Posterior vena cava (tissue), 2 donors: ENCODE measurements around the gene MAP4K2. TPM values are rescaled to one million over a fixed set of nuclear protein-coding genes. Genes with fewer than 3 reads are reported as not detected.

Experiments used
- DNase-seq: peaks from one replicate; pipeline ENCODE4 v3.0.0-alpha.2; 2020; ENCODE audit warnings: low spot score
- intact Hi-C, 2 donors: fragments of 100-400 bp; cut with DNase I; formaldehyde crosslinking; loops; one replicate each; pipeline versions ENCODE4 v1.14.1 to v1.14.2; 2022 to 2023
- total RNA-seq, 2 donors: library from RNA; stranded (reverse); fragmentation: NEBNext Ultra II Directional; extraction: Animal tissue kit (Norgen Biotek cat#: 25700); gene quantifications; one replicate each; pipeline ENCODE4 v1.2.1, GENCODE V29; 2021
- donor health status: DM: yes; HTN: yes; CAD: no.
- donor health status: DM: yes; HTN: yes; CAD: no.

MAP4K2 gene
- total RNA-seq, 2 donors from 2014 or later: 13.2 to 14.7 TPM

DNA sequence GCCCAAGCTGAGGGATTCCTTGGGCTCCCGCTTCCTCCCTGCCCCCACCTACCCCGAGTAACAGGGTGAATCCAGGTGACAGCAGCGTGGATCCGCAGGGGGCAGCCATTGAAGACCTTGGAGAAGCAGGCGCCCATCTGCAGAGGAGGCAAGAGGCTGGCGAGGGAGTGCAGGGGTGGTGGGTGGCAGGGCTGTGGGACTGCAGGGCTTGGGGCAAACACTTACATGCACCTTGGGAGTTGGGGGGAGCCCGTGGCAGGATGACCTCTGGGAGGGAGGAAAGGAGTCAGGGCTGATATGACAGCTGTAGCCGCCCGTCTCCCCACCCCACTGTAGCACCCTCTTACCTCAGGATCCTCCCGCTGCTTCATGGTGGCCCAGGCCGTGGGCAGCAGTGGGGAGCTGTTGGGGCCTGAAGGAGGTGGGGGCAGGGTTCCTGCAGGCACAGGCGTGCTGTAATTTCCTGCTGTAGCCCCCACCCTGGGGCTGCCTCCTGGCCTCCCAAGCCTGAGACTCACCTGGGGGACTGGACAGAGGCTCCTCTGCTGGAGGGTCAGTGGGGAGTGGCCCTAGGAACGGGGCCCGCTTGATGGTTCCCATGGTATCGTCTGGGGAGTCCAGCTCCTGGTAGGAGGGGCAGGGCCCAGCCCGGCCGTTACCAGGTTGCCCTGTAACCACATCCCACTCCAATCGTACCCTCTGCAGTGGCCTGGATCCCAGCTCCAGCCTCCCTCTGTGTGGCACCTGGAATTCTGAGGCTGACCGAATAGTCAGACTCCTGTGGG, 6.1 kb downstream of the MAP4K2 start:
- DNase-seq: no peak
- intact Hi-C loops: no loop called here

DNA sequence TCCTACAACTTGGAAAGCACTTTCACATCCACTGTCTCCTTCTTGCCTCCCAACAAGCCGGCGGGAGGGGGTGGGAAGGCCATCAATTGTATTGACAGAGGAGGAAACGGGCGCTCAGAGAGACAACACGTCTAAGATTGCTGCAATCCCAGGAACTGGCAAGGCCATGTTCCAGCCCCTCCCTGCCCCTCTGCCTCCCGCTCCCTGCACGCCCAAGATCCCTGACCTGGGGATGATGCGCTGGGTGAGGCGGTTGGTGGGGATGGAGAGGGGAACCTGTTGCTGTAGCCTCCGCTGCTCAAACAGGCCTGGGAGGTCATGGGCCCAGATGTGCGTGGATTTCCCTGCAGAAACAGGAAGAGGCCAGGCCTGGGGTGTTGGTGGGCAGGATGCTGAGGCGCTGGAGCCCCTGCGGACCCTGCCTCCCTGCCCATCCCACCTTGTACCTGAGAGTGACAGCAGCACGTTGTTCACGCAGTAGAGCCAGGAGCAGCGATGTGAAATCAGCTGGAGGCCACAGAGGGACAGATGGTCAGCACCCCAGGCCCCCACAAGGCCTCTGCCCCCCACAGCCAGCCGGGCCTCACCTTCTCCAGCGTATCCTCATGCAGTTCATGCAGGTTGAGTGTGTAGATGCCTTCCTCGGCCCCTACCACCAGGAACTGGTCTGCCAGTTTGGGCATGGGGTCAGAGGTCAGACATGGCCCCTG, 6.8 kb downstream of the MAP4K2 start:
- intact Hi-C loops: no loop called here

DNA sequence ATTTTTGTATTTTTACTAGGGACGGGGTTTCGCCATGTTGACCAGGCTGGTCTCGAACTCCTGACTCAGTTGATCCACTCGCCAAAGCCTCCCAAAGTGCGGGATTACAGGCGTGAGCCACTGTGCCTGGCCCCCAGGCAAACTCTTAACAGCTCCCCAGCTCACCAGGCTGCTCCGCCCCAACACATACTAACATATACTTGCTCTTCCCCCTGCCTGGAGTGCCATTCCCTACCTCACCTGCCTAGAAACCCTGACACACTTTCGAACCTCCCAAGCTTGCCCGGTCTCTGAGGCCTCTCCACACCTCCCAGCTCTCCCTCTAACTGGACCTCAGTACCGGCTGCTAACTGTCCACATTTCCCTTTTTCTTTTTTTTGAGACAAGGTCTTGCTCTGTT, 8.5 kb downstream of the MAP4K2 start:
- peak; percentile 25 for DNase-seq
- intact Hi-C loops: no loop called here

More for the DNA sequence above, 6.8 kb downstream of the MAP4K2 start:
- no peak for DNase-seq

DNA sequence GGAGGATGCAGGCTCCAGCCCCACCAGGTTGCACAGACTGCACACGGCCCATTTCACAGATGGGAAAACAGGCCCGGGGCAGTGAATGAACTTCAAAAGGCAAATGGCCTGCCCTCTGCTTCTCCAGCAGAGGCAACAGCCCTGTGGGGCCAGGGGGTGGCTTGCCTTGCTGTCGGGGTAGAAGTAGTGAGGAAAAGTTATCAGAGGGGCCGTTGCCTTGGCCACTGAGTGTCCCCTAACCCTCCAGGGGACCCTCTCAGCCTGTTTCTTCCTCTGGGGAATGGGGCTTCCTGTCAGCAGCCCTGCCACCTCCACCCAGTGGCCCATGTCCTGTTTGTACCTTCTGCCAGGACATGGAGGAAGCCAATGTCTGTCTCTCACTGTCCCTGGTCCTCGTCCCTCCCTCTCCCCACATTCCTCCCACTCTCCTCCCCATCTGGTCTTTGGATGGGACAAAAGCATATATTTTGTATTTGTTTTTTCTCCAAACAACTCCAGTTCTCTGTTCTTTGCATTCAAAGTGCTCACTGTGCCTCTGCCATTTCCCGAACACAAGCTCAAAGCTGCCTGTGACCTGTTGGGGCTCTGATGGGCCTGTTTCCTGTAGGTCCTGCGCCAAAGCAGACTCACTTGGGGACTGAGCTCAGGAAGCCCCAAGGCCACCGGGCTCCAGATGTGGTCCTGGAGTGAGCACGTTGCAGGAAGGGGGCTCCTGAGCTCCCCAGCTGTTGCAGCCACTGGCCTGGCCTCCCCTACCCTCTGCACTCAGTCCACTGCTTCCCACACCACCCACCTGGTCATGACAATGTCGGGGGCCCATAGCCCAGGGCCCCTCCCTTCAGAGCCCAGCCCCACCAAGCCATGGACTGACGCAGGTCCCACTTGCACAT, 9.5 kb downstream of the MAP4K2 start:
- peak; percentile 38 for DNase-seq
- intact Hi-C loops: no loop called here

DNA sequence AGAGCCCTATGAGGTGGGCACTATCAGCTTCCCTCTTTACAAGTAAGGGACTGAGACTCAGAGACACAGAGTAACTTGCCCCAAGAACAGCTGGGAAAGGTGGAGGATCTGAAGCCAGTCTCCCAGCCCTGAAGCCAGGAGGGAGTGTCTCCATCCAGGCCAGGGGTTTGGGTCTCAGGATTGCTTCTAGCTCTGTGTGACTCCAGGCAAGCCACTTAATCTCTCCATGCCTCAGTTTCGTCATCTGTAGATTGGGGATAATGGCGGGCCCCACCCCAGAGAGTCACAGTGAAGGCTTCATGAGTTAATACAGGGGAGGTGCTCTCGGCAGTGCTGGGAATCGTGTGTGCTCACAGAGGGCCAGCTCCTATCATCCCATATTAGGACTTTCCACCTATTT, 10.5 kb downstream of the MAP4K2 start:
- DNase-seq: peak; percentile 36
- intact Hi-C loops: no loop called here

DNA sequence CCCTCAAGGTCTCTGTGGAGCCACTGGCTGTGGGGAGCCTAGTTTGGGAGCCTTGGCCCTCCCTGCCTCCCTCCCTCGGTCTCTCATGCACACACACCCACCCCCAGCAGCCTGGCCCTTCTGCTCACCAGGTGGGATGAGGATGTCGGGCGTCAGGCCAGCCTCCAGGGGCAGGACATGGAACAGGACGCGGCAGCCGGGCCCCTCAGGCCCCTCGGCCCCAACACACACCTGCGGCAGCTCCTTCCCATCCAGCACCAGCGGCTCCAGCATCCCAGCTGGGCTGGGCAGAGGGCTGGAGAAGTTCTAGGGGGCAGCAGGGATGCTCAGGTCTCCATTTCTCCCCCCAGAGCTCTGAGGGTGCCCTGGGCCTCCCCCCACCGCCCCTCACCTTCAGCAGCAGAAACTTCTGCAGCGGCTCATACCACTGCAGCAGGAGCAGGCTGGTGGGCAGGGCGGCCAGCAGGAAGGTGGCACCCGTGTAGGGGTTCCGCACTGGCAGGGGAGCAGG, 11.2 kb downstream of the MAP4K2 start:
- intact Hi-C loops: no loop called here
- peak; percentile 60 for DNase-seq

DNA sequence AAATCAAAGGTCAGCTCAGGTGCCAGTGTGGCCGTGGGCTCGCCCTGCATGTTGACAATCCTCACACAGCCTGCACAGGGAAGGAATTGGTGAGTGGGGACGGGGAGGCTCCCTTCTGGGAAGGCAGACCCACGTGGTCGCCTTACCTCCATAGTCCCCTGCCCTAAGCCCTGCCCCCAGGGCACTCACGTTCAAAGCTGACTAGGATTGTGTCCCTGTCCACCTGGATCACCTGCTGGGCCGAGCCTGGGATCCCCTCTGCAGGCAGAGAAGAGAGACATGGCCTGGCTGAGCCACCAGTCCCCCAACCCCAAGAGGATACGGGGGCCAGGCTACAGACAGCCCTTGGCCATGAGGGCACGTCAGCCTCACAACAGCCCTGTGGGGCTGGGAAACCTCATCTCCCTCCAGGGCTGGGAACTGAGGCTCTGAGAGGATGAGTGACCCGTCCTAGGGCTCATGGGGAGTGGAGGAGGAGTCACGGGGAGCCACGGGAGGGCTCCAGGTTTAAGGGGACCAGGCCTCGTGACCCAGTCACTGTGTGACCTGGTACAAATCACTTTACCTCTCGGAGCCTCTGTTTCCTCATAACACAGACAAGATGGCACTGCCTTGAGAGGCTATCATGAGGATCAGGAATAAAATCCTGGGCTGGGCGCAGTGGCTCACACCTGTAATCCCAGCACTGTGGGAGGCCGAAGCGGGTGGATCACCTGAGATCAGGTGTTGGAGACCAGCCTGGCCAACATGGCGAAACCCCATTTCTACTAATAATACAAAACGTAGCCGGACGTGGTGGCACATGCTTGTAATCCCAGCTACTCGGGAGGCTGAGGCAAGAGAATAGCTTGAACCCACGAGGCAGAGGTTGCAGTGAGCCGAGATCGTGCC, 12.6 kb downstream of the MAP4K2 start:
- peak; percentile 35 for DNase-seq
- intact Hi-C loops: no loop called here

DNA sequence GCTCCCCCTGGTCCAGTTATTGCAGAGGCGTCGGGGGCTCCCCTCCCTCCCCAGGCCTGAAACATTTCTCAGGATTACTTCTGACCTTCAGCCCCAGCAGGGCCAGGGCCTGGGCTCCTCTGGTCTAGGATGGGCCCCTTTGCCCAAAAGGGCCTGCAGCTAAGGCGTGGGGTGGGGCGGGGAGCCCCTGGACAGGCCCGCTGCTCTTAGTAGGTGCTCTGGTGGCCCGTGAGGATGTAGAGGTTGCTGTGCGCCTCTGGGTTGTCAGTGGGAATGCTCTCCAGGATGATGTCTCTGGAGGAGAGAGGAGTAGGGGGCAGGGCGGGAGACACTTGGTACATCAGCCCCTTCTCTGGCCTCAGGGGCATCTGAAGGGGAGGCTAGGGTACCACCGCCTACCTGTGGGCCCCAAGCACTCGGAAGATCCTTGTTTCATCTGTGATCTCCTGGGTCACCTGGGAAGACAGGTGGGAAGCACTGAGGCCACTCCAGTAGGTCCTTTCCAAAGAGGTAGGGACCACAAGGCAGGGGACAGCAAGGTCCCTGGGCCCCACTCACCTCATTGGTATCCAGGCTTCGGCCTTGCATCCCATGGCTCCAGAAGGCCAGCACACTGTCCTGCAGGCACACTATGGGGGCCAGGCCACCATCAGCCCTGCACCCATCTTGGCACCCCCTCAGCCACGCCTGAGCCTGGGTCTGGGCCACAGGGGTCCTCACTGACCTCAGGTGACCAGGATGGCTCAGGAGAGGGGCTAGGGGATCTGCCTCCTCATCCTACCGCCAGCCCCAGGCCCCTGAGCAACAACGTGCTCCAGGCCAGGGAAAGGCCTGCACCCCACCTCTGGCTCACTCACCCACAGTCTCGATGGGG, 13.4 kb downstream of the MAP4K2 start:
- intact Hi-C loops: no loop called here

DNA sequence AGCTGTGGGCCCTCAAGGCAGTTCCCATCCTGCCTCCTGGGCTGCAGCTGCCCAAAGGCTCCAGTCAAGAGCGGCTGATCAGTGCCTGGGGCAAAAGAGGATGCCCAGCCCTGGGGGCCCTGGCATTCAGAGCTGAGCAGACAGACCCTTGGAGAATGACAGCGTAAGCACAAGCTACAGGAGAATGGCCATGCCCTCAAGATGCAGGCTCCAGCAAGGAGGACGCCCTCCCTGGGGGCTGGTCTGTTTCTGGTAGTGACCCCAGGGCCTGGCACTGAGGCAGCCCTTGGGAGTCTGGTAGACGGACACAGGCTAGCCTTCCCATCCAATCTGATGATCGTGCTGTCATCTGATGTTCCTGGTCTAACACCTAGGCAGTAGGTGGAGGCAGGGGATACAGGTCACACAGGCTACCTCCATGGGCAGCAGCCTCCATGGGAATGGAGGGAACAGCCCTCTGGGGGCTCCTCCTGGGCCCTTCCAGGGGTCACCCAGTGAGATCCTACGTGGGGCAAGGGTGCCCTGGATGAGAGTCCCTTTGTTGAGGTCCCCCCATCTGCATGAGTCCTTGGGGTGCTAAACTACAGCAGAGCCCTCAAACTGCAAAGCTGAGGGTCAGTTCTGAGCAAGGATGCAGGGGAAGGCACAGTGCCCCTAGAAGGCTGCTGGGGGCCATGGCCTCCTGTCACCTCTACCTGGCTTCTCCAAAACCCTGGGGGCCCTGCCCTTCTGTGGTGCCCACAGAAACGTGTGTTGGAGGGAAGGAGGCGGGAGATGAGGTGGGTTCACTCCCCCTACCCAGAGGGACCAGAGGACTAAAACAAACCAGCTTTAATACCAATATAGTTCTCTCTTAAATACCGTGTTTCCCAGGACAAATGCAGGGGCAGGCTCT, 14.4 kb downstream of the MAP4K2 start:
- intact Hi-C loops: no loop called here
- peak; percentile 54 for DNase-seq

More for the DNA sequence above, 13.4 kb downstream of the MAP4K2 start:
- DNase-seq: peak; percentile 46

DNA sequence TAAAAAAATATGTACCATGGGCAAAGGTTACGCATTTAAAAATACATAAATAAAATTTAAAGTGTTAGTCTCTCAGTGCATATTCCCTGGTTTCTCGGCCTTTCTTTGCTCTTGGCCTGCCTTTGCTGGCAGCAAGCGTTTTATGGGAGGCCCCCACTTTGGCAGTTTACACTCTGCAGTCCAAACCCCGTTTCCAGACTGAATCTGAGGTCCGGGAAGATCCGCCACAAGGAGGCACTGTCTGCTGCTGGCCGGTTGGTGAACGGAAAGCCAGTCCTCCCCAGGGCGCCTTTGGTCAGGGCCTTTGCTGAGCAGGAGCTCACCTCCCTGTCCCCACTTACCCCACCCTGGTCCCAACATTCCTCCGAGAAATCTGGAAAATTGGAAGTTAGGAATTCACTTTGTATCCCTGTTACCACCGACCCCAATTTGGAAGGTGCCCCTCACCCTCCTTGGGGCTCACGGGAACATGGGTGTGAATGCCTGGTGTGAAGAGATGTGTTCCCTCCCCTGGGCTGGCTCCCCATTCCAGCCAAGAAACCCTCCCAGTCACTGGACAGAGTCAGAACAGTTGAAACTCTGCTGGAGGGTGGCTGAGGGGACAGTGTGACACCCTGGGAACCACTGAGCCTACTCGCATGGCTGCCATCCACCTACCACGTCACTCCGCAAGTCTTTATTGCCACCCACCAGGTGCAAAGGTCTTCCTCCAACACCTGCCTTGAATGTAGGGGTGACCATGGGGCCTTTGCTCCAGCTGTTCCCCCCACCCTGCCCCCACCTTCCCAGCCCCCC, 15.3 kb downstream of the MAP4K2 start:
- intact Hi-C loops: no loop called here
- DNase-seq: peak; percentile 92

DNA sequence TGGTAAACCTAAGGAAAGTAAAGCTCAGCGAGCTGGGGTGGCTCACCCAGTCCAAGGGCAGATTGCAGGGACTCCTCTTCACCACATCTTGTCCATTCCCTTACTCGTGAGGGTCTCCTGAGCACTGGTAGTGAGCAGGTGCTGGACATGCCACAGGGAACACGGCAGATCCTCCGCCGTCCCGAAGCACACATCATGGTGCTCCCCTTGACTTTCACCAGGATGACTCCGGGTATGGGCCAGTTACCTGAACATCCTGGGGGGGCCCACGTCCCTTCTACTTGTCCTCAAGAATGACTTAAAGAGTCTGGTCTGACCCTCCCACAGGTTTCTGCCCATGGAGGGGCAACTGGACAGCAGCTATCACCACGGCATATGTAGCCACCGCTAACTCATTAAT, 16.7 kb downstream of the MAP4K2 start:
- intact Hi-C loops: no loop called here
- peak; percentile 42 for DNase-seq

DNA sequence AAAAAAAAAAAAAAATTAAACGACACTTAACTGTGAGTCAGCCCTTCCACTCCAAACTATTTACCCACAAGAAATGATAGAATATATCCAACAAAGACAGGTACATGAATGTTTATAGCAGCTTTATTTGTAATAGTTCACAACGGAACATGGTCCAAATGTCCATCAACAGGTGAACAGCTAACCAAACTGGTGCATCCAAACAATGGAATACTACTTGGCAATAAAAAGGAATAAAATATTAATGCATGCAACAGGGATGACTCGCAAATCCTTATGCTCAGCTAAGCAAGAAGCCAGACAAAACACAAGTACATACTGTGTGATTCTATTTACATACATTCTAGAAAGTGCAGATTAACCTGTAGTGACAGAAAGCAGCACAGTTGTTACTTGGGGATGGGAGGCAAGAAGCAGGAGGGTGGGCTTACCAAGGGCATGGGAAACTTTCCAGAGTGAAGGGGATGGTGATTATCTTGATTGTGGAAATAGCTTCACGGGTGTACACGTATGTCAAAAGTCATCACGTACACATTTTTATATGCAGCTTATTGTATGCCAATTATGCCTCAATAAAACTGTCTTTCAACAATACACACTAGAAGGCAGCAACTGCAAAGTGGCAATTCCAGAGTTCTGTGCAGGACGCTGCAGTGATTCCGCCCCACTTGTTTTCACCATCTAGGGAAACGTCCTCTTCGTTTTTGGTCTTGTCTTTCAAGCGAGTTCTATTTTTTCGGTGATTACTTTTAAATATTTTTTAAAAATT, 18.0 kb downstream of the MAP4K2 start:
- DNase-seq: peak; percentile 4
- intact Hi-C loops: no loop called here

DNA sequence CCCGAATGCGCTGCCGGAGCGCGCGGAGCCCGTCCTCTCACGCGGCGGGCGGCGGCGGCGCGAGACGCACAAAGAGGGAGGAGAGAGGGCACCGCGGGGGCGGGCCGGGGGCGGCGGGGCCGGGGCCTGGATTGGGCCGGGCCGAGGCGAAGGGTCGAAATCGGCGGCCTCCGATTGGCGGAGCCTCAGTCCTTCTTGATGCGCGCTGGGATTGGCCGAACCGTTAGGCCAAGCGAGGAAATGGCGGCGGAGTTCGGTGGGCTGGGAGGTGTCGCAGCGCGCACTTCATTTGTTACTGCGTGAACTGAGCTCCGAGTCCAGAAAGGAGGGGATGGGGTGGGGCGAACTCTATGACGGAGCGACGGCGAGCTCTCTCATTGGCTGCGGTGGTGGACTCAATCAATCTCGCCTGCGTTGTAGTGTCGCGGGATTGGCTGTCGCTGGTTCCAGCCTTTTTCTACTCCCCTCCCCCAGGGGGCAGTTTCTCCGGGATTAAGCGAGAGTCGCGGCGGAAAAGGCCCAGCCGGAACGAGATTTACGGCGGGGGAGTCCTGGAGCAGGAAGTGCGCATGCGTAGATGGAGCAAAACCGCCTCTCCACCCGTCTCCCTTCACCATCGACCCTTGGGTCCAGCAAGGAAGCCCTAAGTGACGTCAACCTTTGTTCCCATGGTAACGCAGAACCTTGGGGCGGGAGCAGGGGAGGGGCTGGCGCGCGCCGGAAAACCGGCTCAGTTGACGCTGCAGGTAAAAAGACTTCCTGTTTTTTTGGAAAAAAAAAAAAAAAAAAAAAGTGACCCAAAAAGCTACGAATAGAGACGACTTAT, 24.3 kb downstream of the MAP4K2 start, which contains the start of gene SF1:
Gene SF1, minus strand, starts transcription at position 70 of the 826 bp plus-strand sequence. CDS start 150 bp downstream, outside the sequence.
- intact Hi-C loops: no loop called here
- DNase-seq: peak; percentile 99

DNA sequence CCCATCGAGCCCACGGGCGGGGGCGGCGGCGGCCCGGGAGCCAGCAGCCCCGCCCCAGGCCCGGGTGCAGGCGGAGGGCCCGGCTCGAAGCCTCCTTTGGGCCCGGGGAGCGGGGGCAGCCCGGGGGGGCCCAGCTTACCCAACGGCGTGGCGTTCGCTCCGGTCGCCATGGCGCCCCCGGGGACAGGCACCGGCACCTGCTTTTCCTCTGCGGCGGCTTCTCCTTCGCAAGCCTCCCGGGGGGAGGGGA, 24.9 kb downstream of the MAP4K2 start:
- no peak for DNase-seq
- intact Hi-C loops: no loop called here
